NCI-H460 (cell line): ENCODE data around the gene COPG1. TPM values are rescaled to one million over a fixed set of nuclear protein-coding genes. Genes with fewer than 3 reads are reported as not detected.

Source experiments
- DNase-seq: peaks from one replicate; pipeline ENCODE4 v3.0.0-alpha.2; 2016; ENCODE audit warnings: low read depth; ENCODE audit errors: extremely low read depth
- total RNA-seq: library from RNA; depleted of rRNA; stranded (reverse); fragments of >200 nt; shearing (Covaris generic); gene quantifications from 2 replicates; pipeline ENCODE4 v1.2.3, GENCODE V29; 2014

Gene COPG1
- total RNA-seq, 1 experiment from 2014 or later, result 127 TPM

- no peak for DNase-seq
These were observed 28.4 kb downstream of the COPG1 start for GRCh38 chr3:129277829-129278271.

- DNase-seq, result peak; percentile 79
These were observed 29.1 kb downstream of the COPG1 start, which contains the start of gene HMCES for GRCh38 chr3:129278439-129278965. Gene HMCES, plus strand, starts transcription at chr3:129278870. Its CDS starts 863 bp downstream, at chr3:129279733.

DNA sequence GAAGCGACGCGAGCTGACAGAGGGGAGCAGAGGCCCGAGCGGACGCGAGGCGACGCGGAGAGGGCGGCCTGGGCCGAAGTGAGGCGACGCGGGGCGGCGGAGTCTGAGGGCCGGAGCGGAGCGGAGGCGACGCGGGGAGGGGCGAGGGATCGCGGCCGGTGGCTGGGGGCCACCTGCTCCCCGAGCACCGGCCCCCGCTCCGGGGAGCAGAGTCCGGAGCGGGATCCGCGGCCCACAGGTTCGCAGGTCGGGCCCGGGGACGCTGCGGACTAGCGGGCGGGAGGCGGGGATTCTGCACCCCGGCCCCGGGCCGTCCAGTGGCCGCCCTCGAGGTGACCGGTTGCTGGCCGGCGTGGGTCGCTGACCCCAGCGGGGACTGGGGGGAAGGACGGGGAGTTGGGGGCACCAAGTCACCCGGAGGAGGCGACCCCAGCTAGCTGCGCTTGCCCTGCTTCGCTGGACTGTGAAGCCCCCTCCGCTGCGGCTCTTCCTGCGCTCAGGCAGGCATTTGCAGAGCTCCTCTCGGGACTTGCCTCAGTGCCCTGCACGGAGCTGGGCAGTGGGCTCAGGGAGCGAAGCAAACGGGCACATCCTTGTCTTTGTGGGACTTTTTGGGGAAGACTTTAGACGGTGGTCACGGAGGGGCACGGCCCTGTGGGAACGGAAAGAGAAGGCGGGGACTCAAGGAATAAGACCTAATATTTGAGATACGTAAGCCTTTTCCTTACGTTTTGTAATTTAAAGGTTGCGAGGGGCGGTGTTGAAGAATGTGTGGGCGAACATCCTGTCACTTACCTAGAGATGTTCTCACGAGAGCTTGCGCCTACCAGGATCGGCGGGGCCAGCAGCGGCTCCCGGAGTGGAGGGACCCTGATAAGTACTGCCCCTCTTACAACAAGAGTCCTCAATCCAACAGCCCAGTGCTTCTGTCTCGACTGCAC is 29.8 kb downstream of the COPG1 start:
- no peak for DNase-seq

DNA sequence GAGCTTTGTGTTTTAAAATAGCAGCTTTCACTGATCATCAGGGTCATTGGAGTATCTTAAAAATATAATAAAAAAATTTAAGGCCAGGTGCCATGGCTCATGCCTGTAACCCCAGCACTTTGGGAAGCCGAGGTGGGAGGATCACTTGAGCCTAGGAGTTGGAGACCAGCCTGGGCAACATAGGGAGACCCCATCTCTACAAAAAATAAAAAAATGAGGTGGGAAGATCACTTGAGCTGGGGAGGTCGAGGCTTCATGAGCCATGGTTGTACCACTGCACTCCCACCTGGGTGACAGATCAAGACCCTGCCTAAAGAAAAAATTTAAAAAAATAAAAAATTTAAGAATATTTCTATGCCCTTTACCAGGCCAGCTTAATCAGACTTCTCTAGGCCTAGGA is 30.8 kb downstream of the COPG1 start:
- DNase-seq, result no peak

GRCh38 chr3:129281726-129282125 is 32.3 kb downstream of the COPG1 start:
- DNase-seq, result no peak

DNA sequence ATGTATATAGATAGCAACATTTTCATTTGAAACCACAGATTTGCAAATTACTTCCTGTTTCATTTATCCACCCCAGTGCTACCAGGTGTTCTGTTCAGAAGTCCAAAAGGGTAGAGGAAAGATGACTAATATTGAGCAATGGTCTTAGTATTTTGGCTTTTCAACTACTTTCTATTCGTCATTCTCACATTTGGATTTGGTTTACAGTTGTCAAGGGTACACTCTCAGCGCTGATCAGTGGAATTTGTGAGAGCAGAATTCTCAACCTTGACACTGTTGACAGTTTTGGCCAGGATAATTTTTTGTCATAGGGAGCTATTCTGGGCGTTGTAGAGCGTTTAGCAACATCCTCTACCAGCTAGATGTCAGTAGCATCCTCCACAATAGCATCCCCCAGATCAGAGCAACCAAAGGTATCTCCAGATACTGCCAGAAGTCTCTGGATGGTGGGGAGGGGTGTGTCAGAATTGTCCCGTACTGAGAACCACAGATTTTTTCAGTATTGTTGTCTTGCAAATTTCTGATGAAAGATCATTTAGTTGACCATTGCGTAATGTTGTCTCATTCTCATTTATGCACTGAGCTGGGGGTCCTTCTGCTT is 33.4 kb downstream of the COPG1 start:
- DNase-seq, result no peak

- no peak for DNase-seq
These were observed 36.7 kb downstream of the COPG1 start for GRCh38 chr3:129286081-129286480.

- no peak for DNase-seq
These were observed 39.0 kb downstream of the COPG1 start for GRCh38 chr3:129288446-129288845.

- DNase-seq, result no peak
These were observed 40.0 kb downstream of the COPG1 start for GRCh38 chr3:129289201-129289921.

DNA sequence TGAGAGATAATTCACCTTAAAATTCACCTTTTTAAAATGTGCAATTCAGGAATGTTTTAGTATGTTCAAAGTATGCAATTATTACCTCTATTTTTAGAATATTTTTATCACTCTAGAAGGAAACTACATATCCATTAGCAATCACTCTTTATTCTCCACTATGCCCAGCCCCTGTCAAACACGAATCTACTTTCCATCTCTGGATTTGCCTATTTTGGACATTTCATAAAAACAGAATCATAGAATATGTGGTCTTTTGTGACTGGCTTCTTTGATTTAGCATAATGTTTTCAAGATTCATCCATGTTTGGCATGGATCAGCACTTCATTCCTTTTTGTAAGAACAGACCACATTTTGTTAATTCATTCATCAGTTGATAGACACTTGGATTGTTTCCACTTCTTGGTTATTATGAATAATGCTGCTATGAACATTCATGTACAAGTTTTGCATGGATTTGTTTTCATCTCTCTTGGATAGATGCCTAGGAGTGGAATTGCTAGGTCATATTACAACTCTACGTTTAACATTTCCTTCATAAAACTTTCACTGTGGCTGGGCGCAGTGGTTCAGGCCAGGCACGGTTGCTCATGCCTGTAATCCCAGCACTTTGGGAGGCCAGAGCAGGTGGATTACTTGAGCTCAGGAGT is 42.0 kb downstream of the COPG1 start:
- no peak for DNase-seq

DNA sequence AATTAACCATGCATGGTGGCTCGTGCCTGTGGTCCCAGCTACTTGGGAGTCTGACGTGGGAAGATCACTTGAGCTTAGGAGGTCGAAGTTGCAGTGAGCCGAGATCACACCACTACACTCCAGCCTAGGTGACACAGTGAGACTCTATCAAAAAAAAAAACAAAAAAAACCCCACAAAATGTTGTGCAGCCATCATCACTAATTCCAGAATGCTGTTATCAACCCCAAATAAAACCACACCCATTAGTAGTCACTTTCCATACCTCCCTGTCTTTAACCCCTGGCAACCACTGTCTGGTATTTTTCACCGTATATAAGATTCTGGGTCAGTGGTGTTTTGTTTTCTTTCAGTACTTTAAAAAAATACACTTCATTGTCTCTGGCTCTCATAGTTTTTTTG is 45.9 kb downstream of the COPG1 start:
- no peak for DNase-seq

DNA sequence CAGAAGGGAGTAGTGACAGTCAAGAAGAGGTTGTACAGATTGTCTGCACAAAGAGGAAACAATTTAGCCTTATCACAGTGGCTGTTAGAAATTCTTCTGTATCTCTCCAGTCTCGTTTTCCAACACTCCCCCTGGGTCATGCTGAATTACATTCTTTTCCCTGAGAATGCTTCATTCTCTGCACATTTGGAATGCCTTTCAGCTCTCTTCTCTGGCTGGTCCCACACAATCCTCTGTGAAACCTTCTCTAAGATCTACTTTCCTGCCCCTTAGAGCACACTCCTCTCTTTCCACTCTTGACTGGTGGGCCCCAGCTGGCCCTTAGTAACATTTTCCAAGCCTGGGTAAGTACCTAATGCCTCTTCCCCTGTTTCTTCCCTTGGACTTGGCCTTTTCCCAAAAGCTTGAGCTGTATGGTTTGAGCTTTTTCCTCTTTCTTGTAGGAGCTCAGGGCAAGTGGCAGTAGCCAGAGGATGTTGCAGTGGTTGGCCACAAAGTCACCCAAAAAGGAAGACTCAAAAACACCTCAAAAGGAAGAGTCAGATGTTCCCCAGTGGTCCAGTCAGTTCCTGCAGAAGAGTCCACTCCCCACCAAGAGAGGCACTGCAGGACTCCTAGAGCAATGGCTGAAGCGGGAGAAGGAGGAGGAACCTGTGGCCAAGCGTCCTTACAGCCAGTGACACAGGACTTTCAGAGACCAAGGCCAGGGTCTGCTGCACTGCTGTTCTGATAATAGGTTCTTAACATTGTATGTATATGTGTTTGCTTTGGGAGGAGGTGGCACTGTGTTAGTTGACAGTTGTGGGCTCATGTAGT is 54.9 kb downstream of the COPG1 start:
- DNase-seq, result no peak

DNA sequence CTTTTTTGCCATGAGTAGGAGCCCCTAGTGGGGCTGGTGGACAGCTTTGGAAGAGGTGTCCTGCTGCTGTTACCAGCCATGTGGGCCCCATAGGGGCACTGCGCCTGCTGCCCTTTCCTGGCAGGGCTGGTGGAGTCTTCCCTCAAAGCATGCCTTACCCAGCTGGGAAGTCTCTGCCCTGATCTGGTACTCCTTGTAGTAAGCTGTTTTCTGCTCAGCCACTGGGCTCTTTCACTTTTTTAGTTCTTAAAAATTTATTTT is 55.5 kb downstream of the COPG1 start:
- DNase-seq, result no peak

DNA sequence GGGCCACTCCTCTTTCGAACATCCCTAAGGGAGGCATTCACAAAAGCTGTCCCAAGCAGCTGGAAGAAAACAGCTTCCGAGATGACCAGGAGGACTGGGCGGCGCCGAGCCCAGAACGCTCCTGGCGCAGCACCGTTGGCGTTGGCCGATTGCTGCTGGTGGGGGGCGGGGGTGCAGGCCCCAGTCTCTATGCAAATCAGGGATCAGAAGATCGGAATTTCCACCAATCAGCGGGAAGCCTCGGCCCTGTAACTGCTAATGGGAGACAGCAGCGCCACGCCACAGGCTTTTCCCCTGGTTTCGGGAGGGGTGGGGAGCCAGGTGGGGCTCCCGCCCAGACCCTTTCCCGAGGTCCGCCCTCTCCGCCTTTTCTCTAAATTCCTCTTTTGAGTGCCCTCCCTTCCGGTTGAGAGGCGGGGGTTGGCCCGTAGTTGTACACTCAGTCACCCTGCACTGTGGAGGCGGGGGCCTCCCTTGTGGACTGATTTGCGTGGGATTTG is 56.2 kb downstream of the COPG1 start:
- DNase-seq, result peak; percentile 85

GRCh38 chr3:129308636-129309035 is 59.2 kb downstream of the COPG1 start:
- DNase-seq, result no peak

- DNase-seq, result no peak
These were observed 61.0 kb downstream of the COPG1 start for GRCh38 chr3:129310111-129311011.

DNA sequence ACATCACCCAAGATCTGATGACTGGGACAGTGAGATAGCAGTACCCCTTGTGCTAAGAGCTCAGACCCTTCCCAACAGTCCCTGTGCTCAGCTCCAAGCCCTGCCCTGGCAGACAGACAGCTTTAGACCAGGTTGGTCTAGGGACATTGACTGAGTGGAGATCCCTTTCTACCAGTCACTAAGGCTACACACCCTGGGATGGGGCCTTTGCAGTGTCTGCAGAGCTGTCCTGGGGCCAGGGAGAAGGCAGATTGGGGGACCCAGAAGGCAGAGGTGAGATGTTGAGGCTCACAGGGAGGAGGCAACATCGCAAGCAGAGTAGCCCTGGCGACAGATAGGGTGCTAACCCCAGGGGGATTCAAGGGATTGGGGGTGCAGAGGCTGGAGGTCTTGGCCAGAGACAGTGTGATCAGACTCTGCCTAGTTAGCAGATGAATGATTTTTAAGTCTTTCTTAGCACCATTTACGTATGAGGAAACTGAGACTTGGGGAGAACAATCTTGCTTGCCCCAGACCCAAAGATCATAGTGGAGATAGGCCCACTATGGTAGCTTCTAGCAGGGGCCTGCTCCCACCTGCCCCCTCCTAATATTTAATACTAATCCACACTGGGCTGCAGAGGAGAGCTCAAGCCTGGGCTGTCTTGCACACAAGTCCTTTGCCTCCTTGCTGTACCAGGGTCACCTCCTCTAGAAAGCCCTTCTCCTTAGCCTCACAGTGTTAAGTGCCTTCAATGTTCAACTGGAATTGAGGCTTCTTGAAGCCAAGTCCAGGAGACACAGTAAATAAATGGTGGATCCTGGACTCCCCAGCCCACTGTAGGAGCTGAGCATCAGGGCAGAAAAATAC is 61.9 kb downstream of the COPG1 start:
- DNase-seq, result no peak
